Esophagus (tissue), 2 donors: ENCODE data around the gene ADCYAP1R1. TPM values are rescaled to one million over a fixed set of nuclear protein-coding genes. Genes with fewer than 3 reads are reported as not detected.

Experiments used
- H3K27ac ChIP-seq, 2 donors: one replicate each; pipeline ENCODE4 v1.5.1; 2013; ENCODE audit warnings: low read depth in 2 of 2, mild to moderate bottlenecking in 2 of 2, inconsistent platforms in 1 of 2, low read length in 1 of 2, moderate library complexity in 1 of 2
- H3K27me3 ChIP-seq, 2 donors: one replicate each; pipeline ENCODE4 v1.6.1; 2013; ENCODE audit warnings: low read length in 2 of 2, control low read depth in 1 of 2, mild to moderate bottlenecking in 1 of 2; ENCODE audit not compliant: insufficient read depth in 2 of 2, control insufficient read depth in 1 of 2
- H3K36me3 ChIP-seq, 2 donors: one replicate each; pipeline ENCODE4 v1.6.1; 2013; ENCODE audit warnings: low read length in 1 of 2; ENCODE audit not compliant: control insufficient read depth in 2 of 2, insufficient read depth in 2 of 2
- H3K4me1 ChIP-seq, 2 donors: one replicate each; pipeline ENCODE4 v1.6.1; 2013; ENCODE audit warnings: low read length in 1 of 2; ENCODE audit not compliant: control insufficient read depth in 2 of 2, insufficient read depth in 2 of 2
- H3K4me3 ChIP-seq, 2 donors: one replicate each; pipeline ENCODE4 v1.5.1; 2013; ENCODE audit warnings: low read length in 2 of 2, mild to moderate bottlenecking in 2 of 2, low read depth in 1 of 2, moderate library complexity in 1 of 2
- H3K9me3 ChIP-seq, 2 donors: one replicate each; pipeline ENCODE4 v1.6.1; 2013; ENCODE audit warnings: mild to moderate bottlenecking in 2 of 2, low read depth in 1 of 2, low read length in 1 of 2, moderate library complexity in 1 of 2; ENCODE audit not compliant: control insufficient read depth in 2 of 2, insufficient read depth in 1 of 2
- WGBS, 2 donors: extraction: QIAGEN DNeasy Blood & Tissue Kit; methylation state at CpG; one replicate each; pipeline ENCODE4 v1.1.7; 2013; 5-methylcytosine and 5-hydroxymethylcytosine counted together
- polyA plus RNA-seq, 2 donors: library from polyadenylated mRNA; stranded (reverse); fragments of 200-250 nt; gene quantifications; one replicate each; pipeline ENCODE4 v1.2.3, GENCODE V29; 2013
- donor health status: healthy with polysubstance abuse.
- donor health status: Bipolar disorder and iron deficiency.

ADCYAP1R1 gene
- polyA plus RNA-seq, 2 donors, result 0.11 to 0.12 TPM

DNA sequence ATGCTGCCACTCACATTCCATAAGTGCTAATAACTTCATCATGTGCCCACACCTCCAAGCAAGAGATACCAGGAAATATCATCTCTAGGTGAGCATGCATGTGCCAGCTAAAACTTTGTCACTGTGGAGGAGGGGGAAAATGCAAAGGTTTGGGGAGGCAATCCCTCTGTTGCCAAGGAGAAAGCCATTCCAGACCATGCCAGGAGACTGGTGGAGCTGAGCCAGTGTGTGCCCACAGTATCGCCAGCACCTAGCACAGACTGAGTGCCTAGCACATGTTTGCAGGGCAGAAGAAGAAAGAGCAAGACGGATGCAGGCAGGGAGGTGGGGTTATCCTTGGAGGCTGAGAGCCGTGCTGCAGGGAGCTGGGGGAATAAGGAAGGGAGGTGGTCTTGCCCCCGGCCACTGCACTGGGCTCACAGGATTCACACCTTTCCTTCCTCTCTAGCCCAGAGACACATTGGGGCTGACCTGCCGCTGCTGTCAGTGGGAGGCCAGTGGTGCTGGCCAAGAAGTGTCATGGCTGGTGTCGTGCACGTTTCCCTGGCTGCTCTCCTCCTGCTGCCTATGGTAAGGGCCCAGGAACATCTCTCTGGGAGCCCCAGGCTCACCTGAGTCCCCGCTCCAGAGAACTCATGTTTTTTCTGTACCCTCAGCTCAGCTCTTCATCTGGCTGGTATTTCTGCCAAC, 10.8 kb downstream of the ADCYAP1R1 start:
- Histone ChIP-seq H3K4me3 (no peak overlapping the region), H3K4me1 (peaks cover 0 to 4% of the 10 kb centered on the region in 2 donors), H3K36me3 (no peaks in the 10 kb centered on the region), H3K9me3 (no peaks in the 10 kb centered on the region), H3K27ac (no peak overlapping the region), H3K27me3 (no peaks in the 10 kb centered on the region)
- WGBS, 2 donors, result 76 to 78% methylated on average over 8 of the region's 8 CpGs

DNA sequence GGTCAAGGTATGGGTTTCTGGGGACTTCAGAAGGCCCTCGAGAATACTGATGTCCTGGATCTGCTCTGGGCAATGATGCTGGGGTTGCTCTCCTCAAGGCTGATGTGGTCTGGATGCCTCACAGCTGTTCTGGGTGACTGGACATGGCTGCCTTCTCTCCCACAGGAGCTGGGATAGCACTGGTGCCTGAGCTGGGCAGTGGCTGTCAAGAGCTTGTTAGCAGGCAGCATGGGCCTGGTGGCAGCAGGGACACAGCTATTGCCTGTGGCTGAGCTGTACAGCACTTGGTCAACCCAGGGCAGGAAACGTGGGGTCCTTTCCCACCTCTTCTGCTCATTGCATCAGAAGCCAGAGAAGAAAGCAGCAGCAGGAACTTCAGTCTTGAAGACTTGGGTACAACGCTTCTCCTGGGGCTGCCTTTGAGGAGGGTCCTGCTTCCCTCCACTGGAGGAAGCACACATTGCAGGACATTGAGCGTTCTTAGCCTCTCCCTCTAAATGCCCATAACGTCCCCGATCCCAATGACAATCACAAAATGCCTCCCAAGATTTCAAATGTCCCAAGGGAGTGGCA, 13.0 kb downstream of the ADCYAP1R1 start:
- Histone ChIP-seq H3K27me3 (no peaks in the 10 kb centered on the region), H3K4me1 (peaks cover 0 to 4% of the 10 kb centered on the region in 2 donors), H3K27ac (no peak overlapping the region), H3K36me3 (no peaks in the 10 kb centered on the region), H3K4me3 (no peak overlapping the region), H3K9me3 (no peaks in the 10 kb centered on the region)
- 61 to 67% methylated on average over 6 of the region's 6 CpGs for WGBS, 2 donors

- no peak overlapping the region for H3K27ac ChIP-seq
- H3K4me3 ChIP-seq, result no peak overlapping the region
- no peaks in the 10 kb centered on the region for H3K36me3 ChIP-seq
- no peaks in the 10 kb centered on the region for H3K9me3 ChIP-seq
- peaks cover 0 to 4% of the 10 kb centered on the region in 2 donors for H3K4me1 ChIP-seq
- 85 to 94% methylated on average over 7 of the region's 7 CpGs for WGBS, 2 donors
- no peaks in the 10 kb centered on the region for H3K27me3 ChIP-seq
Observed at GRCh38 chr7:31065840-31066239, 13.7 kb downstream of the ADCYAP1R1 start.

DNA sequence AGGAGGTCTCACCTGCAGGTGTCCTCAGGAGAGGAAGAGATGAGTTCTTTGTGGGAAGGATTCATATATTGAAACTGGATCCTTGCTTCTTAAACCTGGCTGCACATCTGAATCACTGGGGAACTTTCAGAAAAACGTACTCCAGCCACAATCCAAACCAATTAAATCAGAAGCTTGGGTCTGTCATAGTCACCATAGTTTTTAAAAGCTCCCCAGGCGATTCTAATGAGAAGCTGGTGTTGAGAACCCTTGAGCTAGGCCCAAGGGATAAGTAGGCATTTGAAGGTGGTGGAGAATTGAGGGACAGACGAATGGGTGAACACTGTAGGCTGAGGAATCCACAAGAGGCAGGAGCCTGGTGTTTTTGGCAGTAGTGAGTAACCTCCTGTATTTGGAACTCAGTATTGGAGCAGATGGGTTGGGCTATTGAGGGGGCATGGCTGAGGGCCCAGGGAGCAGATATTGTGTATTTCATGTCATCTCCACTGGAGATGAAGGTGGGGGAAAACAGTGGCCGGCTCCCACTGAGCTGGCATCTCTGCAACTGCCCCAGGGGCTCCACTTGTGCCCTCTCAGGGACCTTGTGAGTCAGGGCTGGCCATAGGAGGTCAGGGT, 14.5 kb downstream of the ADCYAP1R1 start:
- Histone ChIP-seq H3K27me3 (no peaks in the 10 kb centered on the region), H3K36me3 (no peaks in the 10 kb centered on the region)
- WGBS, 2 donors, result 61 to 66% methylated on average over 4 of the region's 4 CpGs

GRCh38 chr7:31067491-31067890, 15.4 kb downstream of the ADCYAP1R1 start:
- no peak overlapping the region for H3K4me3 ChIP-seq
- peaks cover 0 to 4% of the 10 kb centered on the region in 2 donors for H3K4me1 ChIP-seq
- no peaks in the 10 kb centered on the region for H3K27me3 ChIP-seq
- 78 to 79% methylated on average over 3 of the region's 3 CpGs for WGBS, 2 donors
- H3K36me3 ChIP-seq, result no peaks in the 10 kb centered on the region
- H3K27ac ChIP-seq, result no peak overlapping the region
- no peaks in the 10 kb centered on the region for H3K9me3 ChIP-seq

More for the DNA sequence above, 14.5 kb downstream of the ADCYAP1R1 start:
- Histone ChIP-seq H3K4me3 (no peak overlapping the region), H3K4me1 (peaks cover 0 to 4% of the 10 kb centered on the region in 2 donors), H3K27ac (no peak overlapping the region), H3K9me3 (no peaks in the 10 kb centered on the region)

GRCh38 chr7:31068006-31068675, 16.0 kb downstream of the ADCYAP1R1 start:
- Histone ChIP-seq H3K4me3 (no peak overlapping the region), H3K27ac (no peak overlapping the region), H3K9me3 (no peaks in the 10 kb centered on the region), H3K36me3 (no peaks in the 10 kb centered on the region), H3K4me1 (peaks cover 0 to 4% of the 10 kb centered on the region in 2 donors), H3K27me3 (no peaks in the 10 kb centered on the region)
- 87 to 89% methylated on average over 16 of the region's 16 CpGs for WGBS, 2 donors

DNA sequence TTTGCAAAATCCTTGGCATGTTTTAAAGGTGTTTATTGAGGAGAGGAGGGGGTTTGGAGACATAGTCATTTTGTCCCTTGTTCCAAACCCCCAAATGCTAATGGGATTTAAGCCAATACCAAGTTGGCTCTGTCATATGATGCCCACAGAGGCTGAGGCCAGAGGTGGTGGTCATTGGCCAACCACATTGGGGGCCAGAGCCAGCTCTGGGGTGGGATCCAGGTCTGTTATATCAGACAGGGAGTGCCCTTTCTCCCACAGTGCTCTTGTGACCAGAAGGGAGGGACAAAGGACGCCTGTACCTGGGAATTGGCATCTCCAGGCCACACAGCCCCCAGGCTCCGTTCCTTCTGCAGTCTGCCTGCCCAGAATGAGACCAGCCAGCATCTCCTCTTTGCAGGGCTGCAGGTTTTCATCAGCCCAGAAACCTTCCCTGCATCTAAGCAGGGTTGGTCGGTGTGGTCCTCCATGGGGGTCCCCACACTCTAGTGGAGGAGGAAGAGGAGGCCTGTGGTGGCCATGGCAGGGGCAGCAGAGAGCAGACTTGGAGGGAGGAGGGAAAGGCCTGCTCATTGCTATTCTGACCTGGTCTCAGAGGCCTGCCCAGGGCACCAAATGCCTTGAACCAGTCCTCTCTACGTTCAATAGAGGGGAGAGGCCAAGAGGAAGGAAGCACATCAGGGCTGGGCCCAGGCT, 17.9 kb downstream of the ADCYAP1R1 start:
- no peak overlapping the region for H3K27ac ChIP-seq
- H3K4me1 ChIP-seq, result peaks cover 0 to 4% of the 10 kb centered on the region in 2 donors
- H3K4me3 ChIP-seq, result no peak overlapping the region
- H3K27me3 ChIP-seq, result no peaks in the 10 kb centered on the region
- 56 to 65% methylated on average over 4 of the region's 4 CpGs for WGBS, 2 donors
- H3K9me3 ChIP-seq, result no peaks in the 10 kb centered on the region
- no peaks in the 10 kb centered on the region for H3K36me3 ChIP-seq

DNA sequence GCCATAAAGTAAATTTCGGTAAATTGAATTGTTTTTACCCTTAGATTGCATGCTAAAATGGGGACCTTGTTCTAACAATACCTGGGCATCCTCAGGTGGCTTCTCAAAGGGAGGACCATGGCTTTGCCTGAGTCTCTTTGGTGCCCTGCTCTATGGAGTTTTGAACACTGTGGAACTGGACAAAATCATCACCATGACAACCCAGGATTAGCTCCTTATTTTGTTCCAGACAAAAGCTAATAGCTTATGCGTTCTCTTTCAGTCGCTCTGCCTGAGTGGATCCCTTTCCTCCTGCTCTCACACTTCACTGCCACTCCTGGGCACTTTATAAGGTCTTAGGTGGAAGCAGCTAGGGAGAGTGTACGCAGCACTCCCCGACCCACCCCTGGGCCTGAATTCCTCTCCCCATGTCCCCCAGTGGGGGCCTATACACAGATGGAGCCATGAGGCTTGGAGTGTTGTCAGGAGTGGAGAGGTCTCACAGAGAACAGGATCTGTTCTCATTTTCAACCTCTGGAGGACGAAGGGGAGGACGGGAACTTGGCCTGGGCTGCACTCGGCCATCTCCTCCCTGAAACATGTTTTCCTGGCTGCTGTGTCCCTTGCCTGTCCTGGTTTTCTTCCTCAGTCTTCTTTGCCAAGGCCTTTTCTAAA, 19.0 kb downstream of the ADCYAP1R1 start:
- Histone ChIP-seq H3K4me1 (no peaks in the 10 kb centered on the region), H3K9me3 (no peaks in the 10 kb centered on the region), H3K27me3 (no peaks in the 10 kb centered on the region), H3K27ac (no peak overlapping the region), H3K4me3 (no peak overlapping the region), H3K36me3 (no peaks in the 10 kb centered on the region)
- WGBS, 2 donors, result 70 to 74% methylated on average over 8 of the region's 8 CpGs

DNA sequence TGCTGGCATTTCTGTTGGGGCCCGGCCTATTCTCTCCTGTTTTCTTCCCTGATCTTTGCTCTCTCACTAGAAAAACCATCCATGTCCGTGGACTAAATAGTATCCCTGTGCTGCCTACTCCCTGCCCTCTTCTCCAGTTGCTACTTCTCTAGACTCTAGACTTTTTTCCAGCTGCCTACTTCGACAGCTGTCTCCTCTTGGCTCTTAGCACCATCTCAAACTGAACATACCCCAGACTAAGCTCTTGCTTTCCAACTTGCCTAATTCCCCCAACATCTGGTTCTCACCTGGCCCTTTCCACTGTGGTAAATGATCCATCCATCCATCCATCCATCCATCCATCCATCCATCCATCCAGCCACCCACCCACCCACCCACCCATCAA, 19.5 kb downstream of the ADCYAP1R1 start:
- Histone ChIP-seq H3K27ac (no peak overlapping the region), H3K27me3 (no peaks in the 10 kb centered on the region), H3K4me1 (no peaks in the 10 kb centered on the region), H3K4me3 (no peak overlapping the region), H3K9me3 (no peaks in the 10 kb centered on the region), H3K36me3 (no peaks in the 10 kb centered on the region)
- 49 to 63% methylated on average over 3 of the region's 3 CpGs for WGBS, 2 donors
